IPS DF 4.7 (cell line): ENCODE results near the gene NOVA2.

ENCODE experiments used
- DNase-seq: peaks from one replicate; pipeline ENCODE4 v3.0.0-alpha.2; 2013; ENCODE audit warnings: low spot score; ENCODE audit errors: extremely low read depth

NOVA2 gene

GRCh38 chr19:45973553-45974338 lies at the start of gene NOVA2:
TSS of gene NOVA2 (minus strand) at chr19:45973865. CDS start at chr19:45973351, 514 bp downstream.
- DNase-seq, result no peak

- no peak for DNase-seq
These were observed 49.7 kb upstream of the NOVA2 start for GRCh38 chr19:46023311-46023779.

GRCh38 chr19:46022431-46023310 lies 49.0 kb upstream of the NOVA2 start, which contains the start of gene PGLYRP1:
TSS of gene PGLYRP1 (minus strand) at chr19:46023053. CDS start at chr19:46023021, 32 bp downstream.
- DNase-seq, result no peak

GRCh38 chr19:46022061-46022430 lies 48.4 kb upstream of the NOVA2 start:
- no peak for DNase-seq

- no peak for DNase-seq
These were observed 47.9 kb upstream of the NOVA2 start for GRCh38 chr19:46021531-46022041.

GRCh38 chr19:46020819-46021125 lies 47.1 kb upstream of the NOVA2 start:
- no peak for DNase-seq

GRCh38 chr19:46019270-46019669 lies 45.6 kb upstream of the NOVA2 start:
- DNase-seq, result no peak

- no peak for DNase-seq
These were observed 45.1 kb upstream of the NOVA2 start for GRCh38 chr19:46018729-46019251.

GRCh38 chr19:46017874-46018675 lies 44.4 kb upstream of the NOVA2 start:
- no peak for DNase-seq

GRCh38 chr19:46017095-46017429 lies 43.4 kb upstream of the NOVA2 start:
- no peak for DNase-seq

- no peak for DNase-seq
These were observed 42.9 kb upstream of the NOVA2 start for GRCh38 chr19:46016426-46017094.

- DNase-seq, result no peak
These were observed 42.2 kb upstream of the NOVA2 start for GRCh38 chr19:46015687-46016425.

GRCh38 chr19:46014941-46015686 lies 41.4 kb upstream of the NOVA2 start:
- DNase-seq, result no peak

- DNase-seq, result no peak
These were observed 40.9 kb upstream of the NOVA2 start for GRCh38 chr19:46014534-46014933.

- DNase-seq, result no peak
These were observed 36.2 kb upstream of the NOVA2 start for GRCh38 chr19:46009530-46010510.

- DNase-seq, result no peak
These were observed 32.7 kb upstream of the NOVA2 start for GRCh38 chr19:46006411-46006810.

GRCh38 chr19:46002678-46003275 lies 29.1 kb upstream of the NOVA2 start:
- no peak for DNase-seq
